ENCODE data around the gene ANO5.

The ANO5 gene

DNA sequence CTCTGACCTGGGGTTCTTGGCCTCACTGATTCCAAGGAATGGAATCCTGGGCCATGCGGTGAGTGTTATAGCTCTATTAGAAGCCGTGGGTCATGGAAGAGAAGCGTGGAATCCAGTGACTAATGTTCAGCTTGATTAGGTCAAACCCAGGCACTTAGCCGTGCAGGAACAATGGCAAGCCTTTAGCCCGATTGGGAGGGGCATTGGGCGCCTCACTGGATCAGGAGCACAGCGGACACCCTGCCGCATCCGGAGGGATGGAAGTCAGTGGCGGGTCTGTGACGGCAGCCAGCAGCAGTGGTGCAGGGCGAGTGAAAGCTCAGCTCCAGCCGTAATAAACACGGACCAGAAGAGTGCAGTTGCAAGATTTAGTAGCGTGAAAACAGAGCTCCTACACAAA lies 124.8 kb downstream of the ANO5 start:
- TF ChIP-seq, protein P1, sequence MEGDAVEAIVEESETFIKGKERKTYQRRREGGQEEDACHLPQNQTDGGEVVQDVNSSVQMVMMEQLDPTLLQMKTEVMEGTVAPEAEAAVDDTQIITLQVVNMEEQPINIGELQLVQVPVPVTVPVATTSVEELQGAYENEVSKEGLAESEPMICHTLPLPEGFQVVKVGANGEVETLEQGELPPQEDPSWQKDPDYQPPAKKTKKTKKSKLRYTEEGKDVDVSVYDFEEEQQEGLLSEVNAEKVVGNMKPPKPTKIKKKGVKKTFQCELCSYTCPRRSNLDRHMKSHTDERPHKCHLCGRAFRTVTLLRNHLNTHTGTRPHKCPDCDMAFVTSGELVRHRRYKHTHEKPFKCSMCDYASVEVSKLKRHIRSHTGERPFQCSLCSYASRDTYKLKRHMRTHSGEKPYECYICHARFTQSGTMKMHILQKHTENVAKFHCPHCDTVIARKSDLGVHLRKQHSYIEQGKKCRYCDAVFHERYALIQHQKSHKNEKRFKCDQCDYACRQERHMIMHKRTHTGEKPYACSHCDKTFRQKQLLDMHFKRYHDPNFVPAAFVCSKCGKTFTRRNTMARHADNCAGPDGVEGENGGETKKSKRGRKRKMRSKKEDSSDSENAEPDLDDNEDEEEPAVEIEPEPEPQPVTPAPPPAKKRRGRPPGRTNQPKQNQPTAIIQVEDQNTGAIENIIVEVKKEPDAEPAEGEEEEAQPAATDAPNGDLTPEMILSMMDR (IDR thresholded peaks at IDR 0.05; ENCODE audit: low read depth, low read length) = no peak
- no peak for TF ChIP-seq EZH2phosphoT487 (IDR thresholded peaks at IDR 0.05; ENCODE audit: low read depth)
- Histone ChIP-seq H3K27ac (ENCODE audit: low read length) (no peak overlapping the region), H3K27me3 (ENCODE audit: low read depth, low read length) (no peaks in the 10 kb centered on the region), H3K4me1 (ENCODE audit: low read length) (no peaks in the 10 kb centered on the region), H3K4me2 (ENCODE audit: low read length) (no peak overlapping the region), H4K20me1 (ENCODE audit: insufficient read depth, low read length) (no peaks in the 10 kb centered on the region), H3K79me2 (ENCODE audit: low read length) (no peaks in the 10 kb centered on the region), H3K4me3 (ENCODE audit: low read length) (no peak overlapping the region), H2AFZ (ENCODE audit: low read depth, low read length) (no peak overlapping the region), H3K9ac (ENCODE audit: low read length) (no peak overlapping the region), H3K9me3 (ENCODE audit: insufficient read depth, low read length) (no peaks in the 10 kb centered on the region), H3K36me3 (replicated peaks; ENCODE audit: low read depth, low read length) (no peaks in the 10 kb centered on the region)

DNA sequence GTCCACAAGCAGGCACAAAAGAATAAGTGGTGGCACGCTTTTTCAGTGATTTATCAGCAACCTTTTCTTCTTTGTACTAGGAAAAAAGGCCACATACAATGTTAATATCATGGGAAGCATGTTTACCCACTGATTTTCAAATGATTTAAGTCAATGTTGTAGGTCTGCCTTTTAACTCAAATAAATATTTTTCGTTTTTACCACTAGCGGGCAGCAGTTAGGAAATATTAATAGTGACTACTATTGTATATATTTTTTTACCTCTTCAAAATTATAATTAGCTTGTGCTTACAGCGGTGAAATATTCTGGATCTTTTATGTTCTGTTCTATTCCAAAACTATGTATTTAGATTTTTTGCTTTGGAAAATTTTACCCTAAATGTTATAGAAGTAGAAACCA lies 138.9 kb downstream of the ANO5 start:
- H3K79me2 ChIP-seq (ENCODE audit: low read length) = no peaks in the 10 kb centered on the region
- no peaks in the 10 kb centered on the region for H3K27me3 ChIP-seq (ENCODE audit: low read depth, low read length)
- H4K20me1 ChIP-seq (ENCODE audit: insufficient read depth, low read length) = no peaks in the 10 kb centered on the region
- no peaks in the 10 kb centered on the region for H3K9me3 ChIP-seq (ENCODE audit: insufficient read depth, low read length)
- TF ChIP-seq, protein P1 (IDR thresholded peaks at IDR 0.05; ENCODE audit: low read depth, low read length) = peak; percentile 50
- no peak for TF ChIP-seq EZH2phosphoT487 (IDR thresholded peaks at IDR 0.05; ENCODE audit: low read depth)
- H3K27ac ChIP-seq (ENCODE audit: low read length) = no peak overlapping the region
- H3K4me2 ChIP-seq (ENCODE audit: low read length) = no peak overlapping the region
- H3K4me3 ChIP-seq (ENCODE audit: low read length) = no peak overlapping the region
- H3K36me3 ChIP-seq (replicated peaks; ENCODE audit: low read depth, low read length) = no peaks in the 10 kb centered on the region
- H3K9ac ChIP-seq (ENCODE audit: low read length) = no peak overlapping the region
- no peaks in the 10 kb centered on the region for H3K4me1 ChIP-seq (ENCODE audit: low read length)
- H2AFZ ChIP-seq (ENCODE audit: low read depth, low read length) = no peak overlapping the region
